Coronary artery (tissue), 2 donors: ENCODE data around the gene C1QTNF9B.
"Not testable (repeated sequence)": the region's sequence is repeated elsewhere in the genome, so short reads cannot be mapped to it uniquely, and the experiment has no call there.

Source experiments
- DNase-seq: peaks from one replicate; pipeline ENCODE4 v3.0.0-alpha.2; 2017; ENCODE audit warnings: low spot score
- H3K27ac ChIP-seq, 2 donors: fragments of 200-600 bp; sonication (generic); one replicate each; pipeline ENCODE4 v1.5.1; 2016 to 2019
- H3K4me3 ChIP-seq: fragments of 200-600 bp; sonication (generic); 2 replicates; pipeline ENCODE4 v1.5.1; 2016; ENCODE audit warnings: mild to moderate bottlenecking, moderate library complexity
- CTCF ChIP-seq: fragments of 200-600 bp; sonication (generic); IDR thresholded peaks from one replicate; pipeline ENCODE4 v1.5.1; 2019; ENCODE audit warnings: antibody characterized with exemption

Gene C1QTNF9B

GRCh38 chr13:23897452-23897919, at the start of gene C1QTNF9B:
Gene C1QTNF9B (minus strand): TSS chr13:23897502.
- H3K27ac ChIP-seq, H3K4me3 ChIP-seq, DNase-seq: not testable (repeated sequence)

GRCh38 chr13:23946900-23947299, 49.6 kb upstream of the C1QTNF9B start:
- DNase-seq = no peak
- Histone ChIP-seq H3K4me3 (no peak overlapping the region), H3K27ac (no peak overlapping the region)
- TF ChIP-seq CTCF = no peak

- Histone ChIP-seq H3K4me3 (no peak overlapping the region), H3K27ac (no peak overlapping the region)
- TF ChIP-seq CTCF = no peak
- DNase-seq = no peak
Observed at GRCh38 chr13:23946067-23946466, 48.8 kb upstream of the C1QTNF9B start.

GRCh38 chr13:23945612-23946011, 48.3 kb upstream of the C1QTNF9B start:
- no peak for DNase-seq
- no peak overlapping the region for H3K27ac ChIP-seq
- no peak for TF ChIP-seq CTCF
- H3K4me3 ChIP-seq = no peak overlapping the region

- no peak overlapping the region for H3K4me3 ChIP-seq
- TF ChIP-seq CTCF = no peak
- no peak overlapping the region for H3K27ac ChIP-seq
- no peak for DNase-seq
Observed at GRCh38 chr13:23941211-23941610, 43.9 kb upstream of the C1QTNF9B start.

- not testable (repeated sequence) for DNase-seq, H3K27ac ChIP-seq, H3K4me3 ChIP-seq
Observed at GRCh38 chr13:23939666-23940065, 42.4 kb upstream of the C1QTNF9B start.

- H3K27ac ChIP-seq = no peak overlapping the region
Observed at GRCh38 chr13:23934520-23934919, 37.2 kb upstream of the C1QTNF9B start.

GRCh38 chr13:23928985-23929384, 31.7 kb upstream of the C1QTNF9B start:
- TF ChIP-seq CTCF = no peak
- DNase-seq = no peak
- Histone ChIP-seq H3K4me3 (no peak overlapping the region), H3K27ac (no peak overlapping the region)

More at GRCh38 chr13:23934520-23934919, 37.2 kb upstream of the C1QTNF9B start:
- no peak for DNase-seq
- no peak overlapping the region for H3K4me3 ChIP-seq
- TF ChIP-seq CTCF = no peak
